Stimulated activated memory B cell treated with anti-CD40 and anti-IgM and Interleukin-4, amounts not matched to agents 10 μg/mL and 1 μg/mL and 100 μg/mL, for 72 hours (primary cell): ENCODE results near the gene STAC3.

Experiments
- ATAC-seq: fragments of 150-1000 bp; cut with Tn5 transposase; 2 replicates; pipeline ENCODE4 v1.10.0; 2021
- H3K27ac Mint-ChIP-seq: one replicate; pipeline ENCODE4 v1.8.0; 2022; ENCODE audit warnings: mild to moderate bottlenecking, mixed read lengths
- H3K27me3 Mint-ChIP-seq: one replicate; pipeline ENCODE4 v1.8.0; 2022; ENCODE audit warnings: mixed read lengths
- H3K36me3 Mint-ChIP-seq: one replicate; pipeline ENCODE4 v1.8.0; 2022; ENCODE audit warnings: mixed read lengths
- H3K4me1 Mint-ChIP-seq: one replicate; pipeline ENCODE4 v1.8.0; 2022; ENCODE audit warnings: mixed read lengths
- H3K4me3 Mint-ChIP-seq: one replicate; pipeline ENCODE4 v1.8.0; 2022; ENCODE audit warnings: mild to moderate bottlenecking, moderate library complexity, mixed read lengths
- H3K9me3 Mint-ChIP-seq: one replicate; pipeline ENCODE4 v1.8.0; 2022; ENCODE audit warnings: mixed read lengths

The STAC3 gene

DNA sequence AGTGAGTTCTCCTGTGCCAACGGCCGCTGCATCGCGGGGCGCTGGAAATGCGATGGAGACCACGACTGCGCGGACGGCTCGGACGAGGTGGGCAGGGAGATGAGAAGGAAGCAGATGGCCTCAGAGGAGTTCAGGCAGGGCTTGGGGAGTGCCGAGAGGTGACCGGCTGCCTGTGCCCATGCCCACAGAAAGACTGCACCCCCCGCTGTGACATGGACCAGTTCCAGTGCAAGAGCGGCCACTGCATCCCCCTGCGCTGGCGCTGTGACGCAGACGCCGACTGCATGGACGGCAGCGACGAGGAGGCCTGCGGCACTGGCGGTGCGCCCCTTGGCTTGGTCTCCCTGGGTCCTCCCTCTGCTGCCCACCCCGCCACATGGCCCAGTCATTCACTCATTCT is 47.8 kb downstream of the STAC3 start:
- ATAC-seq = no peak
- H3K9me3 Mint-ChIP-seq = no peaks in the 10 kb centered on the region
- no peaks in the 10 kb centered on the region for H3K4me1 Mint-ChIP-seq

DNA sequence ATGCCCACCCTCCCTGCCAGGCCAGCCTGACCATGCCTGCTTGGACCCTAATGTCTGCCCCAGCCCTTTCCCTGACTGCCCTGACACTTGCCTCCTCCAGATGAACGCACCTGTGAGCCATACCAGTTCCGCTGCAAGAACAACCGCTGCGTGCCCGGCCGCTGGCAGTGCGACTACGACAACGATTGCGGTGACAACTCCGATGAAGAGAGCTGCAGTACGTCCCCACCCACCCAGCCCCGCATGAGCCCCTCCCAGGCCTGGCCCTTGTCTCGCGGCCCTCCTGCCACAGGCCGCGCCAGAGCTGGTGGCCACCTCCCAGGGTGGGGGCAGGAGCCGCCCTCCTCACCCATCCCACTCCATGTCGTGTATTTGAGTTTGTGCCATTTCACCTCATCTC is 48.7 kb downstream of the STAC3 start:
- H3K36me3 Mint-ChIP-seq = no peaks in the 10 kb centered on the region
- H3K4me3 Mint-ChIP-seq = no peak overlapping the region
- H3K4me1 Mint-ChIP-seq = no peaks in the 10 kb centered on the region
- no peaks in the 10 kb centered on the region for H3K9me3 Mint-ChIP-seq
- H3K27me3 Mint-ChIP-seq = no peaks in the 10 kb centered on the region
- no peak overlapping the region for H3K27ac Mint-ChIP-seq
- no peak for ATAC-seq

More for the DNA sequence above, 47.8 kb downstream of the STAC3 start:
- Mint-ChIP-seq H3K27me3 (no peaks in the 10 kb centered on the region), H3K27ac (no peak overlapping the region), H3K4me3 (no peak overlapping the region), H3K36me3 (no peaks in the 10 kb centered on the region)

DNA sequence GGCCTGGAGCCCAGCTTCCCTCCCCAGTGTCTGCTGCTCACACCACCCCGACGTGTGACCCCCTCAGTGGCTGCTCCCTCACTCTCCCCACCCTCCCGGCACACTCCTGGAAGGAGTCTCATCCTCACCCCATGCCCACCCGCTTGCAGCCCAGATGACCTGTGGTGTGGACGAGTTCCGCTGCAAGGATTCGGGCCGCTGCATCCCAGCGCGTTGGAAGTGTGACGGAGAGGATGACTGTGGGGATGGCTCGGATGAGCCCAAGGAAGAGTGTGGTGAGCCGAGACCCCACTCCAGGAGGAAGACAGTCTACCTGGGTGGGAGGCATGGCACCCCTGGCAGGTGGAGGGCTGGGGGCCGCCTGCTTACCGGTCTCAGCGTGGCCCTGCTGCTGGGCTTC is 49.4 kb downstream of the STAC3 start:
- Mint-ChIP-seq H3K27ac (no peak overlapping the region), H3K27me3 (no peaks in the 10 kb centered on the region), H3K4me3 (no peak overlapping the region), H3K36me3 (no peaks in the 10 kb centered on the region), H3K4me1 (no peaks in the 10 kb centered on the region), H3K9me3 (no peaks in the 10 kb centered on the region)
- ATAC-seq = no peak

DNA sequence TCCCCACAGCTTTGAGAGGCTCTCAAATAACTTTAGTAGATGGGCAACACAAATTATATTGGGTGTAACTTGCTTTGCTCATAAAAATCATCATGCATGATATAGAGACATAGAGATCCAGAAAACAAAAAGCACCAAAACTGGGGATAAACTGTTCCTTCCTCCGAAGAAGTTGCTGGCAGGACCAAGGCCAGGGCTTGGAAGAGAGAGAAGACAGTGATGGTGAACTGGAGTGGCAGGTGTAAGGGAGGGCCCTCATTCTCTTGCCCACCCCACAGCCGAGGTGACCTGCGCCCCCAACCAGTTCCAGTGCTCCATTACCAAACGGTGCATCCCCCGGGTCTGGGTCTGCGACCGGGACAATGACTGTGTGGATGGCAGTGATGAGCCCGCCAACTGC is 49.8 kb downstream of the STAC3 start:
- Mint-ChIP-seq H3K4me1 (no peaks in the 10 kb centered on the region), H3K4me3 (no peak overlapping the region)
- no peak for ATAC-seq

DNA sequence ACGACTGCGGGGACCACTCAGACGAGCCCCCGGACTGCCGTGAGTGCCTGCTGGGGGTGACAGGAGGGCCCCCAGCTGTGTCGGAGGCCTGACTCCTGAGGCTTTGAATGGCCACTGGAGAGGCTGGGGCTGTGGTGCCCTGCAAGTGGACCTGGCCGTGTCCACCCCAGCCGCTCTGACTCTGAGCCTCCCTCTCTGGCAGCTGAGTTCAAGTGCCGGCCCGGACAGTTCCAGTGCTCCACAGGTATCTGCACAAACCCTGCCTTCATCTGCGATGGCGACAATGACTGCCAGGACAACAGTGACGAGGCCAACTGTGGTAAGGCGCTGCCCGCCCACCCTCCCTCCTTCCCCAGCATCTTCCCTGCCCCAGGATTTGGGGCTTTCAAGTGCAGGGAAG is 50.5 kb downstream of the STAC3 start:
- no peak for ATAC-seq
- H3K36me3 Mint-ChIP-seq = no peaks in the 10 kb centered on the region
- H3K27me3 Mint-ChIP-seq = no peaks in the 10 kb centered on the region
- no peaks in the 10 kb centered on the region for H3K9me3 Mint-ChIP-seq
- no peaks in the 10 kb centered on the region for H3K4me1 Mint-ChIP-seq
- H3K27ac Mint-ChIP-seq = no peak overlapping the region
- H3K4me3 Mint-ChIP-seq = no peak overlapping the region

More for the DNA sequence above, 49.8 kb downstream of the STAC3 start:
- H3K9me3 Mint-ChIP-seq = no peaks in the 10 kb centered on the region
- H3K27me3 Mint-ChIP-seq = no peaks in the 10 kb centered on the region
- H3K36me3 Mint-ChIP-seq = no peaks in the 10 kb centered on the region
- H3K27ac Mint-ChIP-seq = no peak overlapping the region

DNA sequence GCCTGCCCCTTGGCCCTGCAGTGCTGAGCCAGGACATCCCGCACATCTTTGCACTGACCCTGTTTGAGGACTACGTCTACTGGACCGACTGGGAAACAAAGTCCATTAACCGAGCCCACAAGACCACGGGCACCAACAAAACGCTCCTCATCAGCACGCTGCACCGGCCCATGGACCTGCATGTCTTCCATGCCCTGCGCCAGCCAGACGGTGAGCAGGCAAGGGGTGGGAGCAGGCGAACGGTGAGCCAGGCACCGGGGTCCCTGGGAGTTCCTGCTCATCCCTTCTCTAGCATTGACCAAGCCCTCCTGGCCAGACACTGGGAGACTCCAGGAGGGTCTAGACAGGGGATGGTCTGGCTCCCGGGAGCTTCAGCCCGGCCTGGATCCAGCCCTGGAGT is 51.8 kb downstream of the STAC3 start:
- H3K4me1 Mint-ChIP-seq = no peaks in the 10 kb centered on the region
- H3K27me3 Mint-ChIP-seq = no peaks in the 10 kb centered on the region
- H3K9me3 Mint-ChIP-seq = no peaks in the 10 kb centered on the region
- ATAC-seq = no peak
- H3K4me3 Mint-ChIP-seq = no peak overlapping the region
- H3K36me3 Mint-ChIP-seq = no peaks in the 10 kb centered on the region
- H3K27ac Mint-ChIP-seq = no peak overlapping the region

DNA sequence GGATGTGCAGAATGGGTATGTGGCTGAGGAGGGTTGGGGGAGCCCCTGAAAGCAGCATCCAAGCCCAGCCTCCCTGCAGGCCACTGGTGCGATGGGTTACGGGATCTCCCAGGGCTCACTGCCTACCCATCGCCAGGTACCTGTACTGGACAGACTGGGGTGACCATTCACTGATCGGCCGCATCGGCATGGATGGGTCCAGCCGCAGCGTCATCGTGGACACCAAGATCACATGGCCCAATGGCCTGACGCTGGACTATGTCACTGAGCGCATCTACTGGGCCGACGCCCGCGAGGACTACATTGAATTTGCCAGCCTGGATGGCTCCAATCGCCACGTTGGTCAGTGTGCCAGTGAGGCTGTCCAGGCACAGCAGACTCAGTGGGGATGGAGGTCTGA is 52.7 kb downstream of the STAC3 start:
- Mint-ChIP-seq H3K9me3 (no peaks in the 10 kb centered on the region), H3K4me1 (no peaks in the 10 kb centered on the region), H3K27ac (no peak overlapping the region), H3K4me3 (no peak overlapping the region), H3K36me3 (no peaks in the 10 kb centered on the region), H3K27me3 (no peaks in the 10 kb centered on the region)
- ATAC-seq = no peak

DNA sequence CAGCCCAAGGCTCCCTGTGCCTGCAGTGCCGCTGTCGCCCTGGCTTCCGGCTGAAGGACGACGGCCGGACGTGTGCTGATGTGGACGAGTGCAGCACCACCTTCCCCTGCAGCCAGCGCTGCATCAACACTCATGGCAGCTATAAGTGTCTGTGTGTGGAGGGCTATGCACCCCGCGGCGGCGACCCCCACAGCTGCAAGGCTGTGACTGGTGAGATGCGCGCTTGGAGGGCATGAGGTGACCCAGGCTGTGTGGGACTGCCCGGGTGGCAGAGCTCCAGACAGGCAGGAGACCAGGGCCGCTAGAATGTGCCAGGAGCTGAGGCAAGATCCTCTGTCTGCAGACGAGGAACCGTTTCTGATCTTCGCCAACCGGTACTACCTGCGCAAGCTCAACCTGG is 54.0 kb downstream of the STAC3 start:
- no peaks in the 10 kb centered on the region for H3K4me1 Mint-ChIP-seq

DNA sequence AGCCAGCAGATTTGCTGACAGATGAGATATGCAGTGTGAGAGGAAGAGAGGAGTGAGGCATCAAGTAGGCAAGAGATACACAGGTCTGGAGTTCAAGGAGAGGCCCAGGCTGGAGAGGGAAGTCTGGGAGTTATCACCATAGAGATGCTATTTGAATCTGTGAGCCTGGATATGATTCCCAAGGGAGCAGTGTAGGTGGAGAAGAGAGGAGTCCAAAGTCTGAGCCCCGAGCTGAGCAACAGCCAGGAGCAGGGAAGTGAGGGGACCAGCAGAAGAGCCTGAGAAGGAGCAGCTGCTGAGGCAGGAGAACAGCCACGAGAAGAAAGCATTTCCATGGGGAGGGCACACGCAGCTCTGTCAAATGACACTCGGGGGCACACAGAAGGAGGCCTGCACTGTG is 54.5 kb downstream of the STAC3 start:
- Mint-ChIP-seq H3K4me3 (no peak overlapping the region), H3K4me1 (no peaks in the 10 kb centered on the region), H3K27me3 (no peaks in the 10 kb centered on the region), H3K9me3 (no peaks in the 10 kb centered on the region), H3K27ac (no peak overlapping the region), H3K36me3 (no peaks in the 10 kb centered on the region)
- no peak for ATAC-seq

More for the DNA sequence above, 54.0 kb downstream of the STAC3 start:
- no peaks in the 10 kb centered on the region for H3K27me3 Mint-ChIP-seq
- no peaks in the 10 kb centered on the region for H3K9me3 Mint-ChIP-seq
- ATAC-seq = no peak
- no peak overlapping the region for H3K4me3 Mint-ChIP-seq
- H3K36me3 Mint-ChIP-seq = no peaks in the 10 kb centered on the region
- H3K27ac Mint-ChIP-seq = no peak overlapping the region

DNA sequence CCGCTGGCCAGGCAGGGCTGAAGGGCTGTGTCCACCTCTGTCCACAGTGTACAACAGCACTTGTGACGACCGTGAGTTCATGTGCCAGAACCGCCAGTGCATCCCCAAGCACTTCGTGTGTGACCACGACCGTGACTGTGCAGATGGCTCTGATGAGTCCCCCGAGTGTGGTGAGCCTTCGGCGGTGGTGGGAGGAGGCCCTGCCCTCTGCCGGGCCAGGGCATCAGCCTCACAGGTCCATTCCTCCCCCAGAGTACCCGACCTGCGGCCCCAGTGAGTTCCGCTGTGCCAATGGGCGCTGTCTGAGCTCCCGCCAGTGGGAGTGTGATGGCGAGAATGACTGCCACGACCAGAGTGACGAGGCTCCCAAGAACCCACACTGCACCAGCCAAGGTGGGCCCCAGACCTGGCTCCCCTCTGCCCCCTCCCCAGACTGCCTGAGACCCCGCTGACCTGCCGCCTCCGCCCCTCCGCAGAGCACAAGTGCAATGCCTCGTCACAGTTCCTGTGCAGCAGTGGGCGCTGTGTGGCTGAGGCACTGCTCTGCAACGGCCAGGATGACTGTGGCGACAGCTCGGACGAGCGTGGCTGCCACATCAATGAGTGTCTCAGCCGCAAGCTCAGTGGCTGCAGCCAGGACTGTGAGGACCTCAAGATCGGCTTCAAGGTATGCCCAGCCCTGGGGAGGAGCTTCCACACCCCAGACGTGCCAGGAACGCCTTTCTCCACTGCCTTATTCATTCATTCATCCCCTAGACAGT is 55.2 kb downstream of the STAC3 start:
- Mint-ChIP-seq H3K27ac (no peak overlapping the region), H3K4me3 (no peak overlapping the region), H3K9me3 (no peaks in the 10 kb centered on the region), H3K36me3 (no peaks in the 10 kb centered on the region), H3K27me3 (no peaks in the 10 kb centered on the region), H3K4me1 (no peaks in the 10 kb centered on the region)
- ATAC-seq = no peak

DNA sequence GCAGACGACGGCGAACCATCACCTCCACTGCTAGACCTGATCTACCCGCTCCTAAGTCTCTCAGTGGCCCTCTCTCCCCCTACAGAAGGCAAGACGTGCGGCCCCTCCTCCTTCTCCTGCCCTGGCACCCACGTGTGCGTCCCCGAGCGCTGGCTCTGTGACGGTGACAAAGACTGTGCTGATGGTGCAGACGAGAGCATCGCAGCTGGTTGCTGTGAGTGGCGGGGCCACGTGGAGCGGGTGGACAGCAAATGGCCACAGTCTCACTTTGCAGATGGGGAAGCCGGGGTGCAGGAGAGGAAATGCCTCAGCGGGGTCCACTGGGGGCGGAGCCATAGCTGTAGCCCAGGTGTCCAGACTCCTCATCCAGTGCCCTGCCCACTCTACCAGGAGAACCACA is 55.8 kb downstream of the STAC3 start:
- H3K27me3 Mint-ChIP-seq = no peaks in the 10 kb centered on the region
- ATAC-seq = no peak
- no peaks in the 10 kb centered on the region for H3K9me3 Mint-ChIP-seq
- no peak overlapping the region for H3K4me3 Mint-ChIP-seq
- no peak overlapping the region for H3K27ac Mint-ChIP-seq
- H3K36me3 Mint-ChIP-seq = no peaks in the 10 kb centered on the region
- H3K4me1 Mint-ChIP-seq = no peaks in the 10 kb centered on the region

DNA sequence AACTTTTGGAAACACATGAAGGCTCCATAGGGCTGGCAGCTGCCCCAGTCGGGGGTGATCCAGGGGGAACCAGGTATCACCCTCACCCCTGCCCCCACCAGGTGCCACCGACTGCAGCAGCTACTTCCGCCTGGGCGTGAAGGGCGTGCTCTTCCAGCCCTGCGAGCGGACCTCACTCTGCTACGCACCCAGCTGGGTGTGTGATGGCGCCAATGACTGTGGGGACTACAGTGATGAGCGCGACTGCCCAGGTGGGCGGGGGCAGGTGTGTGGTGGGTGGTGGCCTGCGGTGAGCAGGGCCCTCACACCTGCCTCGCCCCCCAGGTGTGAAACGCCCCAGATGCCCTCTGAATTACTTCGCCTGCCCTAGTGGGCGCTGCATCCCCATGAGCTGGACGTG is 56.7 kb downstream of the STAC3 start:
- no peaks in the 10 kb centered on the region for H3K27me3 Mint-ChIP-seq
- H3K4me3 Mint-ChIP-seq = no peak overlapping the region
- no peak overlapping the region for H3K27ac Mint-ChIP-seq
- H3K36me3 Mint-ChIP-seq = no peaks in the 10 kb centered on the region
- no peaks in the 10 kb centered on the region for H3K9me3 Mint-ChIP-seq
- no peak for ATAC-seq
- H3K4me1 Mint-ChIP-seq = no peaks in the 10 kb centered on the region

DNA sequence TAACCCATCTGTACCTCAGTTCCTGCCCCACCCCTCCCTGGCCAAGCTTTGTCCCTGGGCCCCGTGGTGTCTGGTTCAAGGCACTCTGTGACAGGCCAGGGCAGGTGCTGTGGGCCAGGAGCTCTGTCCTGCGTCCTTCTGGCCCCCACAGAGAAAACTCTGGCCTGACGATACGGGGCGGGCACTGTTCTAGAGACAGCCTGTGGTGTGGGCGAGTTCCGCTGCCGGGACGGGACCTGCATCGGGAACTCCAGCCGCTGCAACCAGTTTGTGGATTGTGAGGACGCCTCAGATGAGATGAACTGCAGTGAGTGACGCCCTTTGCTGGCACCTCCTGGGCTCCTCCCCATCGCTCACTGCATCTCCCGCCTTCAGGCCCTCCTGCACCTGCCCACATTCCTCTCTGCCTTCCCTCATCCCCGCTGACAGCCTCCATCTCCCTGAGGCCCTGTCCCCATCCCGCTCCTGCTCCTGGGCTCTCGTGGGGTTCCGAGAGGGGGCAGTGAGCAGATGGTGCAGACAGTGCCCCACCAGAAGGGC is 57.2 kb downstream of the STAC3 start:
- Mint-ChIP-seq H3K4me3 (no peak overlapping the region), H3K4me1 (no peaks in the 10 kb centered on the region), H3K27ac (no peak overlapping the region), H3K36me3 (no peaks in the 10 kb centered on the region), H3K27me3 (no peaks in the 10 kb centered on the region), H3K9me3 (no peaks in the 10 kb centered on the region)
- no peak for ATAC-seq
